OCI-LY1 (cell line): ENCODE results near the gene CATSPER3.

Experiments used
- CTCF ChIP-seq: fragments of 200-600 bp; sonication (generic), shearing (Covaris generic); IDR thresholded peaks from 2 replicates; pipeline ENCODE4 v1.5.1; 2017; ENCODE audit warnings: mild to moderate bottlenecking, antibody characterized with exemption, low read length, moderate library complexity, mixed read lengths
- EZH2 ChIP-seq: fragments of 200-600 bp; sonication (generic), shearing (Covaris generic); IDR thresholded peaks from 2 replicates; pipeline ENCODE4 v1.8.0; 2017; ENCODE audit warnings: borderline replicate concordance, mixed run types, mild to moderate bottlenecking, antibody characterized with exemption, low read length, moderate library complexity, mixed read lengths

GRCh38 chr5:135038205-135038812 lies 70.6 kb downstream of the CATSPER3 start:
- TF ChIP-seq CTCF (no peak), EZH2 (no peak)
